Neural cell (in vitro differentiated cells): ENCODE data around the gene FADD. TPM values are rescaled to one million over a fixed set of nuclear protein-coding genes. Genes with fewer than 3 reads are reported as not detected.
"Not testable (repeated sequence)": the region's sequence is repeated elsewhere in the genome, so short reads cannot be mapped to it uniquely, and the experiment has no call there.

Source experiments
- H2AFZ ChIP-seq: fragments of 200-600, 300-800 bp; sonication (generic), shearing (Covaris generic); 2 replicates; pipeline ENCODE4 v1.6.0; 2014; ENCODE audit warnings: low read depth, mild to moderate bottlenecking, antibody characterized with exemption, low read length, moderate library complexity
- H3F3A ChIP-seq: fragments of 200-600 bp; shearing (Covaris generic); 2 replicates; pipeline ENCODE4 v1.6.1; 2016; ENCODE audit warnings: mild to moderate bottlenecking, moderate library complexity, mixed read lengths, antibody characterized with exemption, low read length; ENCODE audit not compliant: insufficient read depth, poor library complexity, severe bottlenecking
- H3K27ac ChIP-seq: fragments of 200-600, 300-800 bp; sonication (generic), shearing (Covaris generic); 2 replicates; pipeline ENCODE4 v1.5.1; 2014; ENCODE audit warnings: mild to moderate bottlenecking, low read length, moderate library complexity
- H3K27me3 ChIP-seq: fragments of 300-800, 200-600 bp; sonication (generic), shearing (Covaris generic); 2 replicates; pipeline ENCODE4 v1.6.0; 2014; ENCODE audit warnings: mild to moderate bottlenecking, low read depth, low read length, moderate library complexity; ENCODE audit not compliant: insufficient read depth
- H3K36me3 ChIP-seq: fragments of 300-800, 200-600 bp; sonication (generic), shearing (Covaris generic); 2 replicates; pipeline ENCODE4 v1.5.1; 2014; ENCODE audit warnings: mild to moderate bottlenecking, antibody characterized with exemption, low read length, moderate library complexity; ENCODE audit not compliant: insufficient read depth
- H3K4me2 ChIP-seq: fragments of 300-800, 200-600 bp; sonication (generic), shearing (Covaris generic); 2 replicates; pipeline ENCODE4 v1.6.0; 2014; ENCODE audit warnings: mild to moderate bottlenecking, low read length
- H3K4me3 ChIP-seq: fragments of 300-800, 200-600 bp; sonication (generic), shearing (Covaris generic); 2 replicates; pipeline ENCODE4 v1.5.1; 2014; ENCODE audit warnings: mild to moderate bottlenecking, low read length, moderate library complexity
- H3K79me2 ChIP-seq: fragments of 200-600 bp; shearing (Covaris generic); replicated peaks from 2 replicates; pipeline ENCODE4 v1.6.0; 2014; ENCODE audit warnings: mild to moderate bottlenecking, low read length, moderate library complexity; ENCODE audit not compliant: insufficient read depth
- H3K9ac ChIP-seq: fragments of 300-800, 200-600 bp; sonication (generic), shearing (Covaris generic); 2 replicates; pipeline ENCODE4 v1.6.1; 2016; ENCODE audit warnings: mild to moderate bottlenecking, low read length, mixed read lengths
- H3K9me2 ChIP-seq: fragments of 200-600 bp; shearing (Covaris generic); 2 replicates; pipeline ENCODE4 v1.6.1; 2016; ENCODE audit warnings: mild to moderate bottlenecking, low read length, mixed read lengths; ENCODE audit not compliant: insufficient read depth
- H3K9me3 ChIP-seq: fragments of 200-600, 300-800 bp; sonication (generic), shearing (Covaris generic); 2 replicates; pipeline ENCODE4 v1.6.1; 2016; ENCODE audit warnings: mild to moderate bottlenecking, mixed run types, low read length, moderate library complexity, mixed read lengths
- H4K20me1 ChIP-seq: fragments of 200-600 bp; shearing (Covaris generic); 2 replicates; pipeline ENCODE4 v1.6.1; 2016; ENCODE audit warnings: mild to moderate bottlenecking, mixed run types; ENCODE audit not compliant: insufficient read depth
- CTCF ChIP-seq: fragments of 450-650 bp; IDR thresholded peaks from 2 replicates; pipeline ENCODE4 v1.5.1; 2014; ENCODE audit warnings: antibody characterized with exemption, mild to moderate bottlenecking, moderate library complexity; ENCODE audit not compliant: poor library complexity, severe bottlenecking
- EP300 ChIP-seq: fragments of 450-650 bp; conservative IDR thresholded peaks from 2 replicates; pipeline ENCODE4 v1.6.1; 2014; ENCODE audit warnings: antibody characterized with exemption, mild to moderate bottlenecking, moderate library complexity; ENCODE audit not compliant: poor library complexity, severe bottlenecking
- EZH2 ChIP-seq: fragments of 200-600, 300-800 bp; shearing (Covaris generic), sonication (generic); IDR thresholded peaks from 2 replicates; pipeline ENCODE4 v1.6.1; 2014; ENCODE audit warnings: antibody characterized with exemption, low read length, borderline replicate concordance, mild to moderate bottlenecking; ENCODE audit not compliant: insufficient read depth, poor library complexity, severe bottlenecking
- MXI1 ChIP-seq: fragments of 450-650 bp; conservative IDR thresholded peaks from 2 replicates; pipeline ENCODE4 v1.6.1; 2014; ENCODE audit warnings: antibody characterized with exemption, mild to moderate bottlenecking; ENCODE audit not compliant: poor library complexity, severe bottlenecking
- POLR2AphosphoS5 ChIP-seq: IDR thresholded peaks from 2 replicates; pipeline ENCODE4 v1.6.1; 2012
- RAD21 ChIP-seq: fragments of 450-650 bp; conservative IDR thresholded peaks from 2 replicates; pipeline ENCODE4 v1.6.1; 2014; ENCODE audit warnings: antibody characterized with exemption, mild to moderate bottlenecking, moderate library complexity
- REST ChIP-seq: IDR thresholded peaks from 2 replicates; pipeline ENCODE4 v1.6.1; 2012; ENCODE audit warnings: borderline replicate concordance
- SMC3 ChIP-seq: fragments of 450-650 bp; conservative IDR thresholded peaks from 2 replicates; pipeline ENCODE4 v1.6.1; 2014; ENCODE audit warnings: antibody characterized with exemption, mild to moderate bottlenecking, moderate library complexity; ENCODE audit not compliant: poor library complexity
- TAF1 ChIP-seq: IDR thresholded peaks from 2 replicates; pipeline ENCODE4 v1.6.1; 2012; ENCODE audit warnings: low read depth
- polyA plus RNA-seq: library from polyadenylated mRNA; depleted of rRNA; stranded (reverse); fragments of >200 nt; gene quantifications from 2 replicates; pipeline ENCODE4 v1.2.3, GENCODE V29; 2014

The FADD gene
- polyA plus RNA-seq, 1 donor from 2014 or later, result 23.1 TPM

GRCh38 chr11:70200212-70200844, 2.8 kb upstream of the FADD start:
- Histone ChIP-seq H2AFZ (no peak overlapping the region), H3K27ac (no peak overlapping the region), H3F3A (no peaks in the 10 kb centered on the region), H4K20me1 (no peaks in the 10 kb centered on the region), H3K9me3 (no peaks in the 10 kb centered on the region), H3K4me2 (no peak overlapping the region), H3K9ac (no peak overlapping the region), H3K79me2 (peaks cover 10% of the 10 kb centered on the region), H3K4me3 (no peak overlapping the region), H3K36me3 (no peaks in the 10 kb centered on the region), H3K27me3 (no peaks in the 10 kb centered on the region), H3K9me2 (no peaks in the 10 kb centered on the region)
- no peak for TF ChIP-seq TAF1
- TF ChIP-seq EZH2, result no peak
- no peak for TF ChIP-seq REST
- no peak for TF ChIP-seq SMC3
- TF ChIP-seq POLR2AphosphoS5, result no peak
- no peak for TF ChIP-seq EP300
- TF ChIP-seq CTCF, result no peak
- TF ChIP-seq MXI1, result no peak
- TF ChIP-seq RAD21, result no peak

- not testable (repeated sequence) for H3K9me2 ChIP-seq, H4K20me1 ChIP-seq, H3K4me3 ChIP-seq, H3K9ac ChIP-seq, H3K27ac ChIP-seq, H3K36me3 ChIP-seq, H2AFZ ChIP-seq, H3K4me2 ChIP-seq, H3K9me3 ChIP-seq, H3F3A ChIP-seq, H3K27me3 ChIP-seq
- H3K79me2 ChIP-seq, result peaks cover 10% of the 10 kb centered on the region
These were observed 2.0 kb upstream of the FADD start for GRCh38 chr11:70201047-70201446.
